SK-N-MC (cell line): ENCODE measurements around the gene DCBLD1.

Experiments
- DNase-seq: peaks from one replicate; pipeline ENCODE4 v3.0.0-alpha.2; 2011; ENCODE audit warnings: low read depth, low spot score
- H3K27ac ChIP-seq: fragments of 200-600 bp; sonication (generic); 2 replicates; pipeline ENCODE4 v1.5.1; 2016; ENCODE audit warnings: mixed run types
- H3K36me3 ChIP-seq: fragments of 200-600 bp; sonication (generic); 2 replicates; pipeline ENCODE4 v1.6.1; 2017; ENCODE audit warnings: antibody characterized with exemption, low read length, mixed read lengths; ENCODE audit not compliant: insufficient read depth
- H3K4me3 ChIP-seq: fragments of 200-600 bp; sonication (generic); 2 replicates; pipeline ENCODE4 v1.5.1; 2016
- H3K9ac ChIP-seq: fragments of 200-600 bp; sonication (generic); 2 replicates; pipeline ENCODE4 v1.8.0; 2017; ENCODE audit warnings: mixed run types, mixed read lengths; ENCODE audit not compliant: insufficient read length
- H3K9me3 ChIP-seq: fragments of 200-600 bp; sonication (generic); 2 replicates; pipeline ENCODE4 v1.6.1; 2017; ENCODE audit warnings: low read depth, mild to moderate bottlenecking, antibody characterized with exemption, low read length, moderate library complexity, mixed read lengths
- EZH2 ChIP-seq: fragments of 200-600 bp; sonication (generic); IDR thresholded peaks from one replicate; pipeline ENCODE4 v1.6.1; 2017; ENCODE audit warnings: antibody characterized with exemption
- FOXP2 ChIP-seq: optimal IDR thresholded peaks from 2 replicates; pipeline ENCODE3; 2011; ENCODE audit warnings: mild to moderate bottlenecking, moderate library complexity; ENCODE audit not compliant: insufficient read depth; ENCODE audit errors: extremely low read length, control extremely low read depth
- POLR2AphosphoS5 ChIP-seq: IDR thresholded peaks from 2 replicates; pipeline ENCODE4 v1.6.1; 2012; ENCODE audit warnings: mild to moderate bottlenecking, low read depth, low read length, borderline replicate concordance

DCBLD1 gene

GRCh38 chr6:117564681-117565080 is 82.2 kb downstream of the DCBLD1 start:
- H3K36me3 ChIP-seq: peaks cover 55% of the 10 kb centered on the region
- no peak for TF ChIP-seq EZH2
- no peak for TF ChIP-seq FOXP2
- TF ChIP-seq POLR2AphosphoS5: no peak
- no peak overlapping the region for H3K4me3 ChIP-seq
- no peak overlapping the region for H3K27ac ChIP-seq
- no peak for DNase-seq
- H3K9me3 ChIP-seq: no peaks in the 10 kb centered on the region
- no peak overlapping the region for H3K9ac ChIP-seq

GRCh38 chr6:117568247-117568646 is 85.8 kb downstream of the DCBLD1 start:
- Histone ChIP-seq H3K9ac (no peak overlapping the region), H3K9me3 (no peaks in the 10 kb centered on the region), H3K4me3 (no peak overlapping the region), H3K27ac (no peak overlapping the region), H3K36me3 (peaks cover 73% of the 10 kb centered on the region)
- TF ChIP-seq POLR2AphosphoS5: no peak
- TF ChIP-seq EZH2: no peak
- TF ChIP-seq FOXP2: no peak
- DNase-seq: no peak

GRCh38 chr6:117568831-117569410 is 86.4 kb downstream of the DCBLD1 start:
- TF ChIP-seq EZH2 (no peak), POLR2AphosphoS5 (no peak), FOXP2 (no peak)

GRCh38 chr6:117573006-117573680 is 90.7 kb downstream of the DCBLD1 start:
- Histone ChIP-seq H3K36me3 (peaks cover 82% of the 10 kb centered on the region), H3K9me3 (no peaks in the 10 kb centered on the region), H3K9ac (no peak overlapping the region), H3K4me3 (no peak overlapping the region), H3K27ac (no peak overlapping the region)
- DNase-seq: no peak
- no peak for TF ChIP-seq FOXP2
- TF ChIP-seq POLR2AphosphoS5: no peak
- TF ChIP-seq EZH2: no peak

More at GRCh38 chr6:117568831-117569410, 86.4 kb downstream of the DCBLD1 start:
- Histone ChIP-seq H3K9ac (no peak overlapping the region), H3K27ac (no peak overlapping the region), H3K9me3 (no peaks in the 10 kb centered on the region), H3K4me3 (no peak overlapping the region), H3K36me3 (peaks cover 77% of the 10 kb centered on the region)
- DNase-seq: no peak

- Histone ChIP-seq H3K4me3 (no peak overlapping the region), H3K9ac (no peak overlapping the region), H3K36me3 (peaks cover 80% of the 10 kb centered on the region), H3K27ac (no peak overlapping the region), H3K9me3 (no peaks in the 10 kb centered on the region)
- DNase-seq: no peak
- TF ChIP-seq EZH2: no peak
- no peak for TF ChIP-seq POLR2AphosphoS5
- no peak for TF ChIP-seq FOXP2
Measured at GRCh38 chr6:117574198-117574597, 91.7 kb downstream of the DCBLD1 start.

GRCh38 chr6:117585647-117586046 is 103.2 kb downstream of the DCBLD1 start:
- DNase-seq: no peak
- H3K9me3 ChIP-seq: no peaks in the 10 kb centered on the region
- no peak overlapping the region for H3K9ac ChIP-seq
- H3K36me3 ChIP-seq: peaks cover 35% of the 10 kb centered on the region
- no peak overlapping the region for H3K4me3 ChIP-seq
- TF ChIP-seq FOXP2 (no peak), EZH2 (no peak), POLR2AphosphoS5 (no peak)
- no peak overlapping the region for H3K27ac ChIP-seq

- no peaks in the 10 kb centered on the region for H3K9me3 ChIP-seq
- H3K27ac ChIP-seq: no peak overlapping the region
- TF ChIP-seq POLR2AphosphoS5: no peak
- no peak for TF ChIP-seq EZH2
- no peak for TF ChIP-seq FOXP2
- H3K36me3 ChIP-seq: peaks cover 49% of the 10 kb centered on the region
- DNase-seq: no peak
- H3K9ac ChIP-seq: no peak overlapping the region
- H3K4me3 ChIP-seq: no peak overlapping the region
Measured at GRCh38 chr6:117590447-117590846, 108.0 kb downstream of the DCBLD1 start.

GRCh38 chr6:117591405-117591804 is 108.9 kb downstream of the DCBLD1 start:
- Histone ChIP-seq H3K9ac (no peak overlapping the region), H3K4me3 (no peak overlapping the region), H3K27ac (no peak overlapping the region), H3K9me3 (no peaks in the 10 kb centered on the region), H3K36me3 (peaks cover 51% of the 10 kb centered on the region)
- DNase-seq: no peak
- TF ChIP-seq FOXP2 (no peak), POLR2AphosphoS5 (no peak), EZH2 (no peak)

GRCh38 chr6:117592983-117593759 is 110.7 kb downstream of the DCBLD1 start:
- Histone ChIP-seq H3K36me3 (peaks cover 63% of the 10 kb centered on the region), H3K4me3 (no peak overlapping the region), H3K9me3 (peaks cover 7% of the 10 kb centered on the region; the same call in 1 of the 2 replicates), H3K9ac (no peak overlapping the region), H3K27ac (no peak overlapping the region)
- TF ChIP-seq POLR2AphosphoS5 (no peak), FOXP2 (no peak), EZH2 (no peak)
- no peak for DNase-seq
